ENCODE measurements around the gene SP110. TPM values are rescaled to one million over a fixed set of nuclear protein-coding genes. Genes with fewer than 3 reads are reported as not detected.

The SP110 gene
- total and polyA plus RNA-seq, 2 donors (not counting 1 experiment from before 2014, with no cell fraction given), result 162 to 280 TPM

DNA sequence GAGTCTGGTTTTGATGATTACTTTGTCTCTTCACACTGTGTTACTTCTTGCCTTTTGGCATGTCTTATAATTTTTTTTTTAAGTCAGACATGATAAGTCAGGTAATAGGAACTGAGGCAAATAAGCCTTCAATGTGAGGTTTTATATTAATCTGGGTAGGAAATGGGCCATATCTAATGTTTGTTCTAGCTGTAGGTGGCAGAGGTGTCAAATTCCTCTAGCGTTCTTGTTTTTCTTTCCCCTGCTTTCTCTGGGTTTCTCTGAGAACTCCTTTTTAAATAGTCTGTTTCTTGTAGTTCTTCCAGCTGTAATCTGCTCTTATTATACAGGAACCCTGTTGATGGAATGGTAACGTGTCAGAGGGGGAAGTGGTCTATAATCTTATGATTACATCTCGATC lies 11.5 kb upstream of the SP110 start:
- no peak for DNase-seq
- intact Hi-C loops (cut with micrococcal nuclease), result no loop called here
- H3K27ac ChIP-seq (ENCODE audit: low read length in 2 of 2), result peak overlapping the region in 1 of 2 donors; percentile 86
- Mint-ChIP-seq H3K9me3 (ENCODE audit: insufficient read depth) (peaks cover 7% of the 10 kb centered on the region), H3K4me3 (peak overlapping the region; percentile 97), H3K27ac (peak overlapping the region; percentile 62), H3K4me1 (peaks cover 77% of the 10 kb centered on the region), H3K27me3 (no peaks in the 10 kb centered on the region)
- no CpG with 5 or more reads among the region's 3 CpGs for WGBS (ENCODE audit: insufficient coverage)
- TF ChIP-seq, protein P1, sequence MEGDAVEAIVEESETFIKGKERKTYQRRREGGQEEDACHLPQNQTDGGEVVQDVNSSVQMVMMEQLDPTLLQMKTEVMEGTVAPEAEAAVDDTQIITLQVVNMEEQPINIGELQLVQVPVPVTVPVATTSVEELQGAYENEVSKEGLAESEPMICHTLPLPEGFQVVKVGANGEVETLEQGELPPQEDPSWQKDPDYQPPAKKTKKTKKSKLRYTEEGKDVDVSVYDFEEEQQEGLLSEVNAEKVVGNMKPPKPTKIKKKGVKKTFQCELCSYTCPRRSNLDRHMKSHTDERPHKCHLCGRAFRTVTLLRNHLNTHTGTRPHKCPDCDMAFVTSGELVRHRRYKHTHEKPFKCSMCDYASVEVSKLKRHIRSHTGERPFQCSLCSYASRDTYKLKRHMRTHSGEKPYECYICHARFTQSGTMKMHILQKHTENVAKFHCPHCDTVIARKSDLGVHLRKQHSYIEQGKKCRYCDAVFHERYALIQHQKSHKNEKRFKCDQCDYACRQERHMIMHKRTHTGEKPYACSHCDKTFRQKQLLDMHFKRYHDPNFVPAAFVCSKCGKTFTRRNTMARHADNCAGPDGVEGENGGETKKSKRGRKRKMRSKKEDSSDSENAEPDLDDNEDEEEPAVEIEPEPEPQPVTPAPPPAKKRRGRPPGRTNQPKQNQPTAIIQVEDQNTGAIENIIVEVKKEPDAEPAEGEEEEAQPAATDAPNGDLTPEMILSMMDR (IDR thresholded peaks at IDR 0.05), result no peak
- TF ChIP-seq EZH2 (IDR thresholded peaks at IDR 0.05; ENCODE audit: borderline replicate concordance, insufficient read depth, low read depth, low read length, poor library complexity, severe bottlenecking), result no peak
- peak overlapping the region in 1 of 5 experiments; percentile 31 for H3K4me3 ChIP-seq (ENCODE audit: control extremely low read depth in 1 of 5, extremely low read depth in 1 of 5, insufficient read depth in 1 of 5, low read depth in 2 of 5, low read length in 4 of 5)
- ChIA-PET POLR2A (interaction anchor here (1.0 kb wide), 1 partner anchor 88 kb away, joined by 3 read pairs; no protein-coding TSS in a partner anchor), CTCF (interaction anchor here (2.0 kb wide), 1 partner anchor 29 kb away, joined by 6 read pairs; no protein-coding TSS in a partner anchor)
- H3K27me3 ChIP-seq (replicated peaks in 1 of 4; ENCODE audit: control extremely low read depth in 1 of 4, control insufficient read depth in 3 of 4, insufficient read depth in 4 of 4, low read length in 3 of 4), result no peaks in the 10 kb centered on the region
- no peak for ATAC-seq (ENCODE audit: low read depth)
- H3K36me3 ChIP-seq (replicated peaks in 1 of 2; ENCODE audit: control extremely low read depth in 1 of 2, control insufficient read depth in 1 of 2, extremely low read depth in 1 of 2, insufficient read depth in 2 of 2, low read length in 1 of 2), result peaks cover 8 to 47% of the 10 kb centered on the region in 2 experiments
- peaks cover 7 to 15% (median 9%) of the 10 kb centered on the region in 3 donors for H3K9me3 ChIP-seq (ENCODE audit: control extremely low read depth in 1 of 3, control insufficient read depth in 2 of 3, insufficient read depth in 1 of 3, low read length in 2 of 3)
- H2AFZ ChIP-seq (ENCODE audit: insufficient read depth, low read depth, low read length, poor library complexity, severe bottlenecking), result no peak overlapping the region
- H3K4me2 ChIP-seq (replicated peaks; ENCODE audit: low read depth, low read length, poor library complexity, severe bottlenecking), result peak overlapping the region; percentile 58
- peaks cover 94% of the 10 kb centered on the region for H3K79me2 ChIP-seq (ENCODE audit: control insufficient read depth, insufficient read depth, low read length)
- H3K9ac ChIP-seq (ENCODE audit: low read length), result peak overlapping the region; percentile 40
- peaks cover 34 to 70% of the 10 kb centered on the region in 2 donors for H3K4me1 ChIP-seq (ENCODE audit: control insufficient read depth in 2 of 2, insufficient read depth in 2 of 2, low read length in 2 of 2)
- peaks cover 24% of the 10 kb centered on the region for H4K20me1 ChIP-seq (ENCODE audit: control insufficient read depth, insufficient read depth, low read length, poor library complexity, severe bottlenecking)

DNA sequence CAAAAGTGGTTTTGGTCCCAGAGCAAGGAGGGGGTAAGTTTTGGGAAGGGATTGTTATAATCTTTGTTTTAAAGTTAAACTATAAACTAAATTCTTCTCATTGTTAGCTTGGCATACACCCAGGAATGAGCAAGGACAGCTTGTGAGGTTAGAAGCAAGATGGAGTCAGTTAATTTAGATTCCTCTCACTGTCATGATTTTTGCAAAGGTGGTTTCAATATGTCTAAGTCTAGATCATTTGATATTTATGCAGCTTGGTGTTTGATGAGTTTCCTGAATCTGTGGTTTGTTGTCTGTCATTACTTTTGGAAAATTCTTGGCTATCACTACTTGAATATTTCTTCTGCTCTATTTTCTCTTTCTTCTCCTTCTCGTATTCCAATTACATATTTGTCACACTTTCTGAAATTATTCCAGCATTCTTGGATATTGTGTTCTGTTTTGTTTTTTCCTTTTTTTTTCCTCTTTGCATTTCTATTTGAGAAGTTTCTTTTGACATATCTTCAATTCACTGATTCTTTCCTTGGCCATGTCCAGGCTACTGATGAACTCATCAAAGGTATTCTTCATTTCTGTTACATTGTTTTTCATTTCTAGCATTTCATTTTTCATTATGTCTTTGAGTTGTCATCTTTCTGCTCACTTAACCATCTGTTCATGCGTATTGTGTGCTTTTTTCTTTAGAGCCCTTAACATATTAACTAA lies 10.9 kb upstream of the SP110 start:
- Mint-ChIP-seq H3K4me3 (peak overlapping the region; percentile 97), H3K27ac (peak overlapping the region; percentile 69), H3K9me3 (ENCODE audit: insufficient read depth) (peaks cover 7% of the 10 kb centered on the region), H3K27me3 (no peaks in the 10 kb centered on the region), H3K4me1 (peaks cover 76% of the 10 kb centered on the region)
- no peak for ATAC-seq (ENCODE audit: low read depth)
- H3K27ac ChIP-seq (ENCODE audit: low read length in 2 of 2), result peak overlapping the region; percentile 11 to 86
- H3K79me2 ChIP-seq (ENCODE audit: control insufficient read depth, insufficient read depth, low read length), result peaks cover 88% of the 10 kb centered on the region
- no CpG with 5 or more reads among the region's 2 CpGs for WGBS (ENCODE audit: insufficient coverage)
- no peak for DNase-seq
- peaks cover 7 to 15% (median 9%) of the 10 kb centered on the region in 3 donors for H3K9me3 ChIP-seq (ENCODE audit: control extremely low read depth in 1 of 3, control insufficient read depth in 2 of 3, insufficient read depth in 1 of 3, low read length in 2 of 3)
- H3K4me3 ChIP-seq (ENCODE audit: control extremely low read depth in 1 of 5, extremely low read depth in 1 of 5, insufficient read depth in 1 of 5, low read depth in 2 of 5, low read length in 4 of 5), result peak overlapping the region in 1 of 5 experiments; percentile 31
- peaks cover 8 to 44% of the 10 kb centered on the region in 2 experiments for H3K36me3 ChIP-seq (replicated peaks in 1 of 2; ENCODE audit: control extremely low read depth in 1 of 2, control insufficient read depth in 1 of 2, extremely low read depth in 1 of 2, insufficient read depth in 2 of 2, low read length in 1 of 2)
- peak overlapping the region; percentile 21 for H3K9ac ChIP-seq (ENCODE audit: low read length)
- CTCF ChIA-PET, result interaction anchor here (0.7 to 1.4 kb wide), 3 partner anchors 19 to 187 kb away, joined by 3 to 5 read pairs (median 3); no protein-coding TSS in a partner anchor
- POLR2A ChIA-PET, result interaction anchor here (0.6 to 1.0 kb wide), 2 partner anchors 29 to 88 kb away, joined by 3 read pairs; no protein-coding TSS in a partner anchor
- H2AFZ ChIP-seq (ENCODE audit: insufficient read depth, low read depth, low read length, poor library complexity, severe bottlenecking), result no peak overlapping the region
- no peaks in the 10 kb centered on the region for H3K27me3 ChIP-seq (replicated peaks in 1 of 4; ENCODE audit: control extremely low read depth in 1 of 4, control insufficient read depth in 3 of 4, insufficient read depth in 4 of 4, low read length in 3 of 4)
- peaks cover 18% of the 10 kb centered on the region for H4K20me1 ChIP-seq (ENCODE audit: control insufficient read depth, insufficient read depth, low read length, poor library complexity, severe bottlenecking)
- no peak for TF ChIP-seq EZH2 (IDR thresholded peaks at IDR 0.05; ENCODE audit: borderline replicate concordance, insufficient read depth, low read depth, low read length, poor library complexity, severe bottlenecking)
- H3K4me1 ChIP-seq (ENCODE audit: control insufficient read depth in 2 of 2, insufficient read depth in 2 of 2, low read length in 2 of 2), result peaks cover 37 to 70% of the 10 kb centered on the region in 2 donors
- intact Hi-C loops (cut with micrococcal nuclease), result no loop called here
- H3K4me2 ChIP-seq (replicated peaks; ENCODE audit: low read depth, low read length, poor library complexity, severe bottlenecking), result peak overlapping the region; percentile 81

All from B cell (primary cell).